WI38 (cell line): ENCODE measurements around the gene TOB1.

Source experiments
- H3K4me3 ChIP-seq: 2 replicates; pipeline ENCODE4 v1.5.1; 2011; ENCODE audit warnings: low read depth, mild to moderate bottlenecking, control low read depth, low read length
- CTCF ChIP-seq: IDR thresholded peaks from 2 replicates; pipeline ENCODE4 v1.5.1; 2012; ENCODE audit warnings: low read depth, mild to moderate bottlenecking, control low read depth, low read length

Gene TOB1

DNA sequence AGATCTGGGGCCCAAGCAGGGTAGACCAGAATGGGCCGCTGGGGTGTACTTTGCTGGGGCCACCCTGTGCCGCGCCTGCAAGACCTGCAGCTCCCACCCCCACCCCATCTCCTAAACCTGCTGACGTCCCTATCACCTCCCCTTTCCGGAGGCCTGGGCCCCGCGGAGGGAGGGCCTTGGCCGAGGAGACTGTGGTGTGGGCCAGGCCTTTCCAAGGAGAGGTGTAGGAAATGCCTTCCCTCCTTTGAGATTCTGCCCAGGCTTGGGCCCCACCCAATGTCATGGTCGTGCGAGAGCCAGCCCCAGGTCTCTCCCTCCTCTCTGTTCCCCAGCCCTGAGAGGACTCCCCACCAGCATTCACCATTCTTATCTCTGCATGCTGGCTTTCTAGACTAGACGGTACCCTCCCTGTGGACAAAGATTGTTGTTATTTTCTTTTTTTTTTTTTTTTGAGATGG, 34.7 kb downstream of the TOB1 start:
- no peak overlapping the region for H3K4me3 ChIP-seq
- no peak for TF ChIP-seq CTCF

- no peak for TF ChIP-seq CTCF
- H3K4me3 ChIP-seq = no peak overlapping the region
Measured at GRCh38 chr17:50830994-50831393, 35.2 kb downstream of the TOB1 start.

DNA sequence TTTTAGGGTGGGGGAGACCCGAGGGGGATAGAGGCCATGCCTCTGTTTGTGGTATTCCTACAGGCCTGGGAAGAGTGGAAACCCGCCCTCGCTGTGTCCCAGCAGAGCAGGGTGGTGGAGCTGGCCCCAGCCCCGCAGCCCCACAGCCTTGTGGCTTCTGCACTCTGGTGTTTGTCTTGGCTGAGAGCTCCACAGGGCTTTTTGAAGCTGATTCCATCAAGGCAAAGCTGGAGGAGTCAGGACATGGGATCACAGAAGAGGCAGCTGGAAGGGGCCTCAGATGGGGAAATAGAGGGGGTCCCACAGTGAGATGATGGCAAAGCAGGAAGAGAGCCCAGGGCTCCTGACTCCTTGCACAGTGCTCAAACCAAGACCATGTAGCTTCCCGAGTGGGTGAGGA, 35.8 kb downstream of the TOB1 start:
- H3K4me3 ChIP-seq = no peak overlapping the region
- TF ChIP-seq CTCF = no peak

DNA sequence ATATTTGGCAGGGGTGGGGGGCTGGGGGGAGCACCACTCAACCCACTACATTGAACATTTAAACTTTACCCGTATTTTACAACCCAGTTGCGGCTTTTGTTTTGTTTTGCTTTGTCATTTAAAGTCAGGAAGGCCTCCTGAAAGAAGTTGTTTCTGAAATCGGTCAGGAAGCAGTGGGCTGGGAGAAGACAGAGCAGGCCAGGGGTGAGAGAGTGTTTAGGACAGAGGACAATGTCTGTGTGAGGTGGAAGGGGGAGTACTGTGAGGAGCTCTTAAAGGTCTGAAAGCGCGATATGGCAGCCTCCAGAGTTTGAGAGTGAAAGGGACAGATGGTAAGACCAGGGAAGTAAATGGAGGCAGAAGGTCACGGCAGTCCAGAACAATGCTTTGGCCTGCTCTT, 36.8 kb downstream of the TOB1 start:
- H3K4me3 ChIP-seq = no peak overlapping the region
- TF ChIP-seq CTCF = no peak

GRCh38 chr17:50828508-50829170, 37.5 kb downstream of the TOB1 start:
- TF ChIP-seq CTCF = no peak
- H3K4me3 ChIP-seq = no peak overlapping the region

DNA sequence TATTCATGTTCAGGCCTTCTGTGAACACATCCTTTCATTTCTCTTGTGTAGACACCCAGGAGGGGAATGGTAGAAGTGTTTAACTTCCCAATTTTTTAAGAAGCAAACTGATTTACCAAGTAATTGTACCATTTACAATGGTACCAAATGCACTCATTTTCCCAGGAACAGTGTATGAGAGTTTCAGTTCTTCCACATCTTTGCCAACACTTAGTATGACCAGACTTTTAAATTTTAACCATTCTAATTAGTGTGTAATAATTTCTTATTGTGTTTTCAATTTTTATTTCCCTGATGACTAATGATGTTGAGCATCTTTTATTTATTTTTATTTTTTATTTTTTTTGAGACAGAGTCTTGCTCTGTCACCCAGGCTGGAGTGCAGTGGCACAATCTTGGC, 41.0 kb downstream of the TOB1 start:
- no peak for TF ChIP-seq CTCF

DNA sequence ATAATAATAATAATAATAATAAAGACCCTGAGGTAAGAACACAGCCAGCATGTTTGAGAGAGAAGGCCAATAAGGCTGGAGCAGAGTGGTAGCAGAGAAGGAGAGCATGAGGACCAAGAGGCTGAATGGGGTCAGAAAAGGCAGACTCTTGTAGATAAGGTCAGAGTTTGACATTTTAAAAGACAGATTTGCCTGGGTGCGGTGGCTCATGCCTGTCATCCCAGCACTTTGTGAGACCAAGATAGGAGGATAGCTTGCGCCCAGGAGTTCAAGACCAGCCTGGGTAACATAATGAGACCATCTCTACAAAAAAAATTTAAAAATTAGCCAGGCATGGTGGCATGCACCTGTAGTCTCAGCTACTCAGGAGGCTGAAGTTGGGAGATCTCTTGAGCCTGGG, 41.7 kb downstream of the TOB1 start:
- H3K4me3 ChIP-seq = no peak overlapping the region
- no peak for TF ChIP-seq CTCF

More for the DNA sequence above, 41.0 kb downstream of the TOB1 start:
- H3K4me3 ChIP-seq = no peak overlapping the region
